Measurements from ENCODE around the gene ANAPC13. TPM values are rescaled to one million over a fixed set of nuclear protein-coding genes. Genes with fewer than 3 reads are reported as not detected.

ANAPC13 gene
- total RNA-seq, 1 experiment from 2014 or later: 57.0 TPM

GRCh38 chr3:134480546-134480945 lies 5.2 kb downstream of the ANAPC13 start:
- Histone ChIP-seq H3K36me3 (ENCODE audit: control insufficient read depth, insufficient read depth, low read length) (peaks cover 5% of the 10 kb centered on the region; the same call in 1 of the 2 replicates), H3K9me3 (no peaks in the 10 kb centered on the region), H3K4me1 (peaks cover 35% of the 10 kb centered on the region), H3K27me3 (replicated peaks; ENCODE audit: control insufficient read depth, insufficient read depth, low read length) (no peaks in the 10 kb centered on the region), H3K4me3 (ENCODE audit: low read depth, low read length) (no peak overlapping the region)
- H3K4me1 Mint-ChIP-seq (ENCODE audit: low read depth, unreplicated experiment): peaks cover 10% of the 10 kb centered on the region
- TF ChIP-seq CTCF (IDR thresholded peaks at IDR 0.05; ENCODE audit: insufficient read depth in 1 of 2, low read depth in 1 of 2, low read length in 1 of 2, severe bottlenecking in 1 of 2, unreplicated experiment in 1 of 2): no peak
- DNase-seq: no peak
- intact Hi-C loops (cut with micrococcal nuclease; ENCODE audit: unreplicated experiment): no loop called here
- no peak overlapping the region for H3K4me3 Mint-ChIP-seq (ENCODE audit: unreplicated experiment)
- H3K27ac Mint-ChIP-seq (ENCODE audit: unreplicated experiment): no peak overlapping the region
- peaks cover 40% of the 10 kb centered on the region for H3K36me3 Mint-ChIP-seq (ENCODE audit: insufficient read depth, unreplicated experiment)
- H3K27me3 Mint-ChIP-seq (ENCODE audit: insufficient read depth, unreplicated experiment): no peaks in the 10 kb centered on the region
- H3K9me3 Mint-ChIP-seq (ENCODE audit: unreplicated experiment): no peaks in the 10 kb centered on the region
- ChIA-PET POLR2A (no interaction called here), CTCF (interaction anchor here (1.0 kb wide), 1 partner anchor 116 kb away, joined by 3 read pairs; no protein-coding TSS in a partner anchor)
- no TSS peak for BruUV-seq (replicated peaks)

- Mint-ChIP-seq H3K27me3 (ENCODE audit: insufficient read depth, unreplicated experiment) (no peaks in the 10 kb centered on the region), H3K9me3 (ENCODE audit: unreplicated experiment) (no peaks in the 10 kb centered on the region), H3K4me1 (ENCODE audit: low read depth, unreplicated experiment) (peaks cover 10% of the 10 kb centered on the region), H3K27ac (ENCODE audit: unreplicated experiment) (peak overlapping the region; percentile 70), H3K4me3 (ENCODE audit: unreplicated experiment) (peak overlapping the region; percentile 38), H3K36me3 (ENCODE audit: insufficient read depth, unreplicated experiment) (peaks cover 32% of the 10 kb centered on the region)
- ChIA-PET CTCF (interaction anchor here (0.7 kb wide), 1 partner anchor 169 kb away, joined by 5 read pairs; no protein-coding TSS in a partner anchor), POLR2A (no interaction called here)
- Histone ChIP-seq H3K27me3 (replicated peaks; ENCODE audit: control insufficient read depth, insufficient read depth, low read length) (no peaks in the 10 kb centered on the region), H3K9me3 (no peaks in the 10 kb centered on the region), H3K36me3 (ENCODE audit: control insufficient read depth, insufficient read depth, low read length) (peaks cover 5% of the 10 kb centered on the region; the same call in 1 of the 2 replicates), H3K4me3 (ENCODE audit: low read depth, low read length) (no peak overlapping the region), H3K4me1 (peaks cover 42% of the 10 kb centered on the region)
- TF ChIP-seq CTCF (IDR thresholded peaks at IDR 0.05; ENCODE audit: insufficient read depth in 1 of 2, low read depth in 1 of 2, low read length in 1 of 2, severe bottlenecking in 1 of 2, unreplicated experiment in 1 of 2): no peak
- DNase-seq: peak in 1 of 2 experiments; percentile 47
- TSS peak; percentile 34 for BruUV-seq (replicated peaks)
- intact Hi-C loops (cut with micrococcal nuclease; ENCODE audit: unreplicated experiment): loop anchor here (5.0 kb wide), 1 partner anchor 281 kb away; no protein-coding TSS in a partner anchor
Observed at GRCh38 chr3:134477938-134478337, 7.8 kb downstream of the ANAPC13 start.

GRCh38 chr3:134477002-134477401 lies 8.8 kb downstream of the ANAPC13 start:
- ChIA-PET POLR2A (interaction anchor here (0.7 to 1.1 kb wide), 2 partner anchors 113 to 137 kb away, joined by 3 to 6 read pairs; no protein-coding TSS in a partner anchor), CTCF (interaction anchor here (1.3 to 3.9 kb wide), 2 partner anchors 18 to 168 kb away, joined by 3 to 37 read pairs; no protein-coding TSS in a partner anchor)
- Histone ChIP-seq H3K9me3 (no peaks in the 10 kb centered on the region), H3K4me3 (ENCODE audit: low read depth, low read length) (no peak overlapping the region), H3K4me1 (peaks cover 42% of the 10 kb centered on the region), H3K27me3 (replicated peaks; ENCODE audit: control insufficient read depth, insufficient read depth, low read length) (no peaks in the 10 kb centered on the region), H3K36me3 (ENCODE audit: control insufficient read depth, insufficient read depth, low read length) (peaks cover 2% of the 10 kb centered on the region; the same call in 1 of the 2 replicates)
- DNase-seq: no peak
- no peak for TF ChIP-seq CTCF (IDR thresholded peaks at IDR 0.05; ENCODE audit: insufficient read depth in 1 of 2, low read depth in 1 of 2, low read length in 1 of 2, severe bottlenecking in 1 of 2, unreplicated experiment in 1 of 2)
- H3K27ac Mint-ChIP-seq (ENCODE audit: unreplicated experiment): no peak overlapping the region
- BruUV-seq (replicated peaks): no TSS peak
- peaks cover 24% of the 10 kb centered on the region for H3K36me3 Mint-ChIP-seq (ENCODE audit: insufficient read depth, unreplicated experiment)
- no peaks in the 10 kb centered on the region for H3K27me3 Mint-ChIP-seq (ENCODE audit: insufficient read depth, unreplicated experiment)
- H3K4me1 Mint-ChIP-seq (ENCODE audit: low read depth, unreplicated experiment): peaks cover 10% of the 10 kb centered on the region
- no peak overlapping the region for H3K4me3 Mint-ChIP-seq (ENCODE audit: unreplicated experiment)
- H3K9me3 Mint-ChIP-seq (ENCODE audit: unreplicated experiment): no peaks in the 10 kb centered on the region
- intact Hi-C loops (cut with micrococcal nuclease; ENCODE audit: unreplicated experiment): loop anchor here (5.0 kb wide), 1 partner anchor 280 kb away; no protein-coding TSS in a partner anchor

Measured in Caco-2 (cell line).